ENCODE results near the gene DFFB. TPM values are rescaled to one million over a fixed set of nuclear protein-coding genes. Genes with fewer than 3 reads are reported as not detected.

DFFB gene
- polyA plus RNA-seq, 1 donor from 2014 or later = 20.2 TPM

GRCh38 chr1:3907031-3907534, 49.8 kb downstream of the DFFB start:
- H2AFZ ChIP-seq (ENCODE audit: low read depth, low read length) = no peak overlapping the region
- no peak overlapping the region for H3K4me2 ChIP-seq (ENCODE audit: low read length)
- H3F3A ChIP-seq (ENCODE audit: insufficient read depth, low read length, poor library complexity, severe bottlenecking) = no peaks in the 10 kb centered on the region
- no peak overlapping the region for H3K9ac ChIP-seq (ENCODE audit: low read length)
- no peaks in the 10 kb centered on the region for H3K36me3 ChIP-seq (ENCODE audit: insufficient read depth, low read length)
- H3K27me3 ChIP-seq (ENCODE audit: insufficient read depth, low read depth, low read length) = no peaks in the 10 kb centered on the region
- TF ChIP-seq TAF1 (IDR thresholded peaks at IDR 0.05; ENCODE audit: low read depth) = no peak
- TF ChIP-seq SMC3 (conservative IDR thresholded peaks at IDR 0.05; ENCODE audit: poor library complexity) = no peak
- TF ChIP-seq POLR2AphosphoS5 (IDR thresholded peaks at IDR 0.05) = no peak
- TF ChIP-seq RAD21 (conservative IDR thresholded peaks at IDR 0.05) = no peak
- TF ChIP-seq REST (IDR thresholded peaks at IDR 0.05; ENCODE audit: borderline replicate concordance) = no peak
- no peak for TF ChIP-seq EZH2 (IDR thresholded peaks at IDR 0.05; ENCODE audit: borderline replicate concordance, insufficient read depth, low read length, poor library complexity, severe bottlenecking)
- TF ChIP-seq MXI1 (conservative IDR thresholded peaks at IDR 0.05; ENCODE audit: poor library complexity, severe bottlenecking) = no peak
- no peak for TF ChIP-seq EP300 (conservative IDR thresholded peaks at IDR 0.05; ENCODE audit: poor library complexity, severe bottlenecking)
- TF ChIP-seq, protein P1, sequence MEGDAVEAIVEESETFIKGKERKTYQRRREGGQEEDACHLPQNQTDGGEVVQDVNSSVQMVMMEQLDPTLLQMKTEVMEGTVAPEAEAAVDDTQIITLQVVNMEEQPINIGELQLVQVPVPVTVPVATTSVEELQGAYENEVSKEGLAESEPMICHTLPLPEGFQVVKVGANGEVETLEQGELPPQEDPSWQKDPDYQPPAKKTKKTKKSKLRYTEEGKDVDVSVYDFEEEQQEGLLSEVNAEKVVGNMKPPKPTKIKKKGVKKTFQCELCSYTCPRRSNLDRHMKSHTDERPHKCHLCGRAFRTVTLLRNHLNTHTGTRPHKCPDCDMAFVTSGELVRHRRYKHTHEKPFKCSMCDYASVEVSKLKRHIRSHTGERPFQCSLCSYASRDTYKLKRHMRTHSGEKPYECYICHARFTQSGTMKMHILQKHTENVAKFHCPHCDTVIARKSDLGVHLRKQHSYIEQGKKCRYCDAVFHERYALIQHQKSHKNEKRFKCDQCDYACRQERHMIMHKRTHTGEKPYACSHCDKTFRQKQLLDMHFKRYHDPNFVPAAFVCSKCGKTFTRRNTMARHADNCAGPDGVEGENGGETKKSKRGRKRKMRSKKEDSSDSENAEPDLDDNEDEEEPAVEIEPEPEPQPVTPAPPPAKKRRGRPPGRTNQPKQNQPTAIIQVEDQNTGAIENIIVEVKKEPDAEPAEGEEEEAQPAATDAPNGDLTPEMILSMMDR (IDR thresholded peaks at IDR 0.05; ENCODE audit: poor library complexity, severe bottlenecking) = no peak
- H3K9me2 ChIP-seq (ENCODE audit: insufficient read depth, low read length) = no peaks in the 10 kb centered on the region
- H3K9me3 ChIP-seq (ENCODE audit: low read length) = no peaks in the 10 kb centered on the region
- no peak overlapping the region for H3K4me3 ChIP-seq (ENCODE audit: low read length)
- no peaks in the 10 kb centered on the region for H4K20me1 ChIP-seq (ENCODE audit: insufficient read depth)
- no peaks in the 10 kb centered on the region for H3K79me2 ChIP-seq (replicated peaks; ENCODE audit: insufficient read depth, low read length)
- H3K27ac ChIP-seq (ENCODE audit: low read length) = no peak overlapping the region

GRCh38 chr1:3907621-3908165, 50.4 kb downstream of the DFFB start:
- Histone ChIP-seq H4K20me1 (ENCODE audit: insufficient read depth) (no peaks in the 10 kb centered on the region), H3K4me2 (ENCODE audit: low read length) (no peak overlapping the region), H3K27ac (ENCODE audit: low read length) (no peak overlapping the region), H3K79me2 (replicated peaks; ENCODE audit: insufficient read depth, low read length) (no peaks in the 10 kb centered on the region), H3K4me3 (ENCODE audit: low read length) (no peak overlapping the region), H3F3A (ENCODE audit: insufficient read depth, low read length, poor library complexity, severe bottlenecking) (no peaks in the 10 kb centered on the region), H3K9me2 (ENCODE audit: insufficient read depth, low read length) (no peaks in the 10 kb centered on the region), H3K36me3 (ENCODE audit: insufficient read depth, low read length) (no peaks in the 10 kb centered on the region), H2AFZ (ENCODE audit: low read depth, low read length) (no peak overlapping the region), H3K27me3 (ENCODE audit: insufficient read depth, low read depth, low read length) (no peaks in the 10 kb centered on the region), H3K9ac (ENCODE audit: low read length) (no peak overlapping the region), H3K9me3 (ENCODE audit: low read length) (no peaks in the 10 kb centered on the region)
- TF ChIP-seq EP300 (conservative IDR thresholded peaks at IDR 0.05; ENCODE audit: poor library complexity, severe bottlenecking) = no peak
- no peak for TF ChIP-seq RAD21 (conservative IDR thresholded peaks at IDR 0.05)
- TF ChIP-seq TAF1 (IDR thresholded peaks at IDR 0.05; ENCODE audit: low read depth) = no peak
- TF ChIP-seq REST (IDR thresholded peaks at IDR 0.05; ENCODE audit: borderline replicate concordance) = no peak
- TF ChIP-seq MXI1 (conservative IDR thresholded peaks at IDR 0.05; ENCODE audit: poor library complexity, severe bottlenecking) = no peak
- no peak for TF ChIP-seq EZH2 (IDR thresholded peaks at IDR 0.05; ENCODE audit: borderline replicate concordance, insufficient read depth, low read length, poor library complexity, severe bottlenecking)
- TF ChIP-seq SMC3 (conservative IDR thresholded peaks at IDR 0.05; ENCODE audit: poor library complexity) = no peak
- no peak for TF ChIP-seq POLR2AphosphoS5 (IDR thresholded peaks at IDR 0.05)
- TF ChIP-seq, protein P1 (IDR thresholded peaks at IDR 0.05; ENCODE audit: poor library complexity, severe bottlenecking) = no peak

Measured in neural cell (in vitro differentiated cells).